Measurements from ENCODE around the gene MACROD2. TPM values are rescaled to one million over a fixed set of nuclear protein-coding genes. Genes with fewer than 3 reads are reported as not detected.

Gene MACROD2
- total RNA-seq, 1 experiment from 2014 or later = 1.6 TPM

DNA sequence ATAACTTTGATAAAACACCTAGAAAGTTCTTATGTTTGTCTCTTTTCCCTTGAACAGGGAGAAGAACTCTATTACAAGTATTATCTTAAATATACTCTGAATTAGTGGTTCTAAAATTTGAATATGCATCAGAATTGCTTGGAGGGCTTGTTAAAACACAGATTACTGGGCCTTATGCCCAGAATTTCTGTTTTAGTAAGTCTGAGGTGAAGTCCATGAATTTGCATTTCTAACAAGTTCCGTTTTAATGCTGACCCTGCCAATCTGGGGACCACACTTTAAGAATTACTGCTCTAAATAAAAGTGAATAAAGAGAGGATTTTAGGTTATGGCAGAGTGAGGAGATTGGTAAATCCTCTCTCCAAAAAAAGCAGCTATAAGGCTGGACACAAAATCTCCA is 510.2 kb downstream of the MACROD2 start:
- H2BK20ac ChIP-seq (ENCODE audit: low read depth, low read length, poor library complexity, severe bottlenecking) = no peak overlapping the region
- H3K27ac Mint-ChIP-seq = no peak overlapping the region
- peaks cover 0 to 3% of the 10 kb centered on the region in 2 experiments; a peak in 1 of 4 replicates for H3K4me1 Mint-ChIP-seq
- no peaks in the 10 kb centered on the region for H3K27me3 ChIP-seq (ENCODE audit: insufficient read depth, low read length)
- no peak overlapping the region for H4K8ac ChIP-seq (replicated peaks; ENCODE audit: insufficient read length, low read depth, low read length)
- no peak overlapping the region for H2BK12ac ChIP-seq (ENCODE audit: insufficient read length, low read depth, low read length)
- no peak overlapping the region for H3K4ac ChIP-seq (ENCODE audit: low read depth, low read length)
- H3K23me2 ChIP-seq (ENCODE audit: insufficient read length, low read depth, low read length, poor library complexity, severe bottlenecking) = no peaks in the 10 kb centered on the region
- H2BK15ac ChIP-seq (ENCODE audit: low read depth, low read length) = no peak overlapping the region
- no peak overlapping the region for H3K56ac ChIP-seq (ENCODE audit: insufficient read length, low read depth, low read length)
- no peaks in the 10 kb centered on the region for H3K79me2 ChIP-seq (ENCODE audit: insufficient read depth, low read length)
- no peak overlapping the region for H3K9ac ChIP-seq (ENCODE audit: extremely low read depth, insufficient read length, low read length)
- no peaks in the 10 kb centered on the region for H4K20me1 ChIP-seq (ENCODE audit: control insufficient read depth, insufficient read depth, insufficient read length)
- no peak overlapping the region for H3K27ac ChIP-seq (ENCODE audit: insufficient read length, low read depth, low read length)
- no peak overlapping the region for H3K4me2 ChIP-seq (ENCODE audit: insufficient read depth, insufficient read length, low read length)
- no peak overlapping the region for H3T11ph ChIP-seq (ENCODE audit: low read length)
- no CpG with 5 or more reads among the region's 1 CpG for WGBS (ENCODE audit: extremely low coverage, insufficient read length, low lambda C conversion rate)
- H3K14ac ChIP-seq (ENCODE audit: insufficient read depth, low read length) = no peak overlapping the region
- no peaks in the 10 kb centered on the region for H3K27me3 Mint-ChIP-seq (ENCODE audit: low read depth)
- DNase-seq = no peak
- H3K23ac ChIP-seq (ENCODE audit: insufficient read length, low read depth, low read length) = no peak overlapping the region
- H3K18ac ChIP-seq (ENCODE audit: insufficient read length, low read depth, low read length) = no peak overlapping the region
- H3K4me3 Mint-ChIP-seq = no peak overlapping the region
- H3K4me1 ChIP-seq (ENCODE audit: insufficient read depth, low read length) = no peaks in the 10 kb centered on the region
- no peak overlapping the region for H2AK5ac ChIP-seq (ENCODE audit: insufficient read length, low read length)
- no peak overlapping the region for H2BK5ac ChIP-seq (ENCODE audit: insufficient read length, low read length)
- H3K79me1 ChIP-seq (ENCODE audit: insufficient read depth, low read depth, low read length, poor library complexity, severe bottlenecking) = no peaks in the 10 kb centered on the region
- TF ChIP-seq, protein P1, sequence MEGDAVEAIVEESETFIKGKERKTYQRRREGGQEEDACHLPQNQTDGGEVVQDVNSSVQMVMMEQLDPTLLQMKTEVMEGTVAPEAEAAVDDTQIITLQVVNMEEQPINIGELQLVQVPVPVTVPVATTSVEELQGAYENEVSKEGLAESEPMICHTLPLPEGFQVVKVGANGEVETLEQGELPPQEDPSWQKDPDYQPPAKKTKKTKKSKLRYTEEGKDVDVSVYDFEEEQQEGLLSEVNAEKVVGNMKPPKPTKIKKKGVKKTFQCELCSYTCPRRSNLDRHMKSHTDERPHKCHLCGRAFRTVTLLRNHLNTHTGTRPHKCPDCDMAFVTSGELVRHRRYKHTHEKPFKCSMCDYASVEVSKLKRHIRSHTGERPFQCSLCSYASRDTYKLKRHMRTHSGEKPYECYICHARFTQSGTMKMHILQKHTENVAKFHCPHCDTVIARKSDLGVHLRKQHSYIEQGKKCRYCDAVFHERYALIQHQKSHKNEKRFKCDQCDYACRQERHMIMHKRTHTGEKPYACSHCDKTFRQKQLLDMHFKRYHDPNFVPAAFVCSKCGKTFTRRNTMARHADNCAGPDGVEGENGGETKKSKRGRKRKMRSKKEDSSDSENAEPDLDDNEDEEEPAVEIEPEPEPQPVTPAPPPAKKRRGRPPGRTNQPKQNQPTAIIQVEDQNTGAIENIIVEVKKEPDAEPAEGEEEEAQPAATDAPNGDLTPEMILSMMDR (conservative IDR thresholded peaks at IDR 0.05) = no peak
- no peaks in the 10 kb centered on the region; a peak in 1 of 7 replicates for H3K36me3 Mint-ChIP-seq (ENCODE audit: insufficient read depth in 1 of 3, low read depth in 3 of 3)
- no peak overlapping the region for H4K91ac ChIP-seq (ENCODE audit: insufficient read length, low read depth, low read length)
- no peaks in the 10 kb centered on the region for H3K9me3 ChIP-seq (ENCODE audit: control insufficient read depth, low read depth, low read length)
- H2AFZ ChIP-seq (ENCODE audit: low read length) = no peak overlapping the region
- H3K9me3 Mint-ChIP-seq = peaks cover 0 to 2% of the 10 kb centered on the region in 2 experiments; a peak in 1 of 5 replicates
- H2BK120ac ChIP-seq (ENCODE audit: low read depth, low read length, poor library complexity, severe bottlenecking) = no peak overlapping the region
- no peak overlapping the region for H4K5ac ChIP-seq (ENCODE audit: insufficient read length, low read depth, low read length)

All from H9 (cell line).